AG10803 (cell line): ENCODE measurements around the gene OR8G1.

Experiments
- DNase-seq: peaks from one replicate; pipeline ENCODE4 v3.0.0; 2010; ENCODE audit warnings: low read depth
- H3K4me3 ChIP-seq: 2 replicates; pipeline ENCODE4 v1.5.1; 2011; ENCODE audit warnings: mild to moderate bottlenecking, low read length, control low read depth
- TF ChIP-seq, protein P1 (sequence below): conservative IDR thresholded peaks from 2 replicates; pipeline ENCODE4 v1.5.1; 2011; ENCODE audit warnings: mild to moderate bottlenecking, low read length, control low read depth, inconsistent platforms

Gene OR8G1

DNA sequence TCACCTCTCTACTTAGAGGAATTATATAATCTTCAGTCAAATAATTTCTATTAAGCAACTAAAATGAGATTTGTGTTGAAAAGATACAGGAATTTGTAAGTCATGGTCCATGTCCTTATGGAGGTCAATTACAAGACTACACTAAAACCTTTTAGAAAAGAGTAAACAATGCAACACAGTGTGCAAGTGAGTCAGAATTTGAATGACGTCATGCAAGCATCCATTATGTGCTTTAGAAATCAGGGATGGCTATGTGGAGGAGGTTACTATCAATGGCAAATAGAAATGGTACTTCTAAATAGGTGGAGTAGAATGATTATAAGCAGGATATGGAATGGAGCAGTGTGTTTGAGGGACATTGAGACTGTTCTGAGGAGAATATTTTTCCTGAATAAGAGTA, 41.2 kb upstream of the OR8G1 start:
- TF ChIP-seq, protein P1, sequence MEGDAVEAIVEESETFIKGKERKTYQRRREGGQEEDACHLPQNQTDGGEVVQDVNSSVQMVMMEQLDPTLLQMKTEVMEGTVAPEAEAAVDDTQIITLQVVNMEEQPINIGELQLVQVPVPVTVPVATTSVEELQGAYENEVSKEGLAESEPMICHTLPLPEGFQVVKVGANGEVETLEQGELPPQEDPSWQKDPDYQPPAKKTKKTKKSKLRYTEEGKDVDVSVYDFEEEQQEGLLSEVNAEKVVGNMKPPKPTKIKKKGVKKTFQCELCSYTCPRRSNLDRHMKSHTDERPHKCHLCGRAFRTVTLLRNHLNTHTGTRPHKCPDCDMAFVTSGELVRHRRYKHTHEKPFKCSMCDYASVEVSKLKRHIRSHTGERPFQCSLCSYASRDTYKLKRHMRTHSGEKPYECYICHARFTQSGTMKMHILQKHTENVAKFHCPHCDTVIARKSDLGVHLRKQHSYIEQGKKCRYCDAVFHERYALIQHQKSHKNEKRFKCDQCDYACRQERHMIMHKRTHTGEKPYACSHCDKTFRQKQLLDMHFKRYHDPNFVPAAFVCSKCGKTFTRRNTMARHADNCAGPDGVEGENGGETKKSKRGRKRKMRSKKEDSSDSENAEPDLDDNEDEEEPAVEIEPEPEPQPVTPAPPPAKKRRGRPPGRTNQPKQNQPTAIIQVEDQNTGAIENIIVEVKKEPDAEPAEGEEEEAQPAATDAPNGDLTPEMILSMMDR = no peak
- no peak for DNase-seq
- H3K4me3 ChIP-seq = no peak overlapping the region

DNA sequence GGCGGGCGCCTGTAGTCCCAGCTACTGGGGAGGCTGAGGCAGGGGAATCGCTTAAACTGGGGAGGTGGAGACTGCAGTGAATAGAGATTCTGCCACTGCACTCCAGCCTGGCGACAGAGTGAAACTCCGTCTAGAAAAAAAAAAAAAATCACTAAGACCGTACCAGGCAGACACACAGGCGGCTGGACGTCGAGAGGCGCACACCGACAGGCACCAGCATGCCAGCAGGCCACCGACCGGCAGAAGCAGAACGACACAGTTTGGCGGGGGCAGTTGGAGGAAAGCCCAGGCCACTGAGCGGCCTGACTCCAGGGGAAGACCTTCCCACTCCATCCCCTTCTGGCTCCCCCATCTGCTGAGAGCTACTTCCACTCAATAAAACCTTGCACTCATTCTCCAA, 40.2 kb upstream of the OR8G1 start:
- no peak overlapping the region for H3K4me3 ChIP-seq
- DNase-seq = no peak
- TF ChIP-seq, protein P1 = no peak

DNA sequence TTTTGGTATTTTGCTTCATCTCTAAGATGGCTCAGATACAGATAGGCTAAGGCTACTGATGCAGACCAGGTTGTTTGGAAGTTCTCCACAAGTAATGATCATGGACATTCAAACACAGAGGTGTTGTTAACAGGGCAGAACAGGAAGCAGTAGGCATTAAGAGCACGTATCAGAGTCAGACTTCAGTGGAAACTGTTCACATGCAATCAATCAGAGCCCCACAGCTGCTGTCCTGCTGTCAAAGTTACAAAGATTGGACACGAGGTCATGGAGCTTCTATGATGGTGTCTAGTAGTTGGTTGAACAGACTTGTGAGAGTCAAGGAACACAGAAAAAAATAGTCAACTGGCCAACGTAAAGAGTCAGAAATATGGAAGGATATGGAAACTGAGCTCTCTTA, 37.9 kb upstream of the OR8G1 start:
- no peak overlapping the region for H3K4me3 ChIP-seq
- no peak for DNase-seq
- TF ChIP-seq, protein P1 = no peak

DNA sequence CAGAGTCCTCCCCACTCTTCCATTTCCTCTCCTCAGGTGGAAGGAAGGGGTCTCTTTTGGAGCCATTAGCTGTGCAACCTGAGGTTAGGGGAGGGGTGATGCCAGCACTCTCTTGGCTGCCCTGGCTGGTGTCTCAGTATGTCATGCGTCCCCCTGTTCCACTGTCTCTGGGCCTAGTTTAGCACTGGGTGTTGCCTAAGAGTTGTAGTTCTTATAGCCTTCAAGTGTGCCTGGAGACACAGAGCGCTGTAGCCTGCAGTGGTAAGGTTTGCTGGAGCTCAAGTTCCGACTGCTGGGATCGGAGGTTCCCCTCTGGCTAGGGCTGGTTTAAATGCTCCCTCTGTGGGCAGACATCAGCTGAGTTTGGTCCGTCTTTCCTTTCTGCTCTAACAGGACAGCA, 36.9 kb upstream of the OR8G1 start:
- DNase-seq = no peak
- H3K4me3 ChIP-seq = no peak overlapping the region
- TF ChIP-seq, protein P1 = no peak

DNA sequence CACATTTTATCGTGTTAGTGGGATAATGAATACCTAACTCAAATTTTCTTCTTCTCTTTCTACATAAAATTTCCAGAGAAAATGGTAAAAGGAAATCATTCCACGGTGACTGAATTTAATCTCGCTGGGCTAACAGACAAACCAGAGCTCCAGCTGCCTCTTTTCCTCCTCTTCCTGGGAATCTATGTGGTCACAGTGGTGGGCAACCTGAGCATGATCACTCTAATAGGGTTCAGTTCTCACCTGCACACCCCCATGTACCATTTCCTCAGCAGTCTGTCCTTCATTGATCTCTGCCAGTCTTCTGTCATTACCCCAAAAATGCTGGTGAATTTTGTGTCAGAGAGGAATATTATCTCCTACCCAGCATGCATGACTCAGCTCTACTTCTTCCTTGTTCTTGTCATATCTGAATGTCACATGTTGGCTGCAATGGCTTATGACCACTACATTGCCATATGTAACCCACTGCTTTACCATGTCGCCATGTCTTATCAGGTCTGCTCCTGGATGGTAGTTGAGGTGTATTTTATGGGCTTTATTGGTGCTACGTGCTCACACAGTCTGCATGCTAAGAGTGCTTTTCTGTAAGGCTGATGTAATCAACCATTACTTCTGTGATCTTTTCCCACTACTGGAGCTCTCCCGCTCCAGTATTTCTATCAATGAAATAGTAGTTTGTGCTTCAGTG, 33.6 kb upstream of the OR8G1 start:
- TF ChIP-seq, protein P1 = no peak
- H3K4me3 ChIP-seq = no peak overlapping the region
- DNase-seq = no peak

DNA sequence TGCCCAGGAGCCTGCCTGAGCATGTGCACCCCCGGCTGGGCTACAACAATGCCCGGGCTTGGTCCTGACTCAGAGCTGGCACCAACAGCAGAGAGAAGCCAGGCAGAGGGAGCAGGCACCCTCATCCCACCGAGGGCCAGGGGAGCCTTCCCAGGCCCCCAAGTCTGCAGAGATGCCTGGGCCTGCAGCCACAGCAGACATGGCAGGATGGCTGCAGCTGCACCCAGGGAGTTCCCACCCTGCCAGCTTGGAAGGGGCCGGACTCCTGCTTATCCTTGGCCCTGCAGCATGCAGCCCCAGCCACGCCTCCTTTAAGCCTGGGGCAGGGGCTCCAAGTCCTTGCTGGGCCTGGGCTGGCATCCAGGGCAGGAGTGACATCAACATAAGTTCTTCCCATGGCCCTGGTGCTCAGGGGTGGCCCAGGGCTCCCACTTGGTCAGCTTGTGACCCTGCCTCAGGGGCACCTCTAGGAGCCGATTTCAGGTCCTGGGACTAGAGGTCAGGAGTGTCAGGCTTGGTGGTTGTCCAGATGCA, 31.0 kb upstream of the OR8G1 start:
- TF ChIP-seq, protein P1 = no peak
- no peak overlapping the region for H3K4me3 ChIP-seq

DNA sequence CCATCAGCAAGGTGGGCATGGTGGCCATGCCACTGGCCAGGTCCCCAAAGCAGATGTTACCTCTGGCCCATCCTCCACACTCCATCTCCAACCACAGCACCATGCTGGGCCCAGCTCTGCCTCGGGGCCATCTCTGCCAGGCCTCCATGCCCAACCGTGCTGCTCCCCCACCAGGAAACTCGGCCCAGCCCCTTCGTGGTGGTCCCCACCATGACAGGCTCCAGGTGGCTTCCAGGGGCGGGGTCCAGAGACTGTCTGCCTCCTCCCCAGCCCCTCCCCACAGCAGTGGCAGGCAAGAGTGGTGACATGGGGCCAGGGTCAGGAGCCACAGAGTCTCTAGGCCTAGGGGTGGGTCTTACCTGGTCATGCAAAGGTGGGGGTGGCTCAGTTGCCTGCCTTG, 30.5 kb upstream of the OR8G1 start:
- no peak overlapping the region for H3K4me3 ChIP-seq
- no peak for DNase-seq
- TF ChIP-seq, protein P1 = no peak

More for the DNA sequence above, 31.0 kb upstream of the OR8G1 start:
- no peak for DNase-seq
